Fibroblast of peridontal ligament (primary cell): Measurements from ENCODE around the gene TMPRSS15.
"Not testable (repeated sequence)": the region's sequence is repeated elsewhere in the genome, so short reads cannot be mapped to it uniquely, and the experiment has no call there.

Experiments
- DNase-seq: peaks from one replicate; pipeline ENCODE4 v3.0.0-alpha.2; 2010; ENCODE audit errors: extremely low read depth

The TMPRSS15 gene

GRCh38 chr21:18403735-18404450 lies at the start of gene TMPRSS15:
Gene TMPRSS15, minus strand, starts transcription at chr21:18403785. Its CDS starts 163 bp downstream, at chr21:18403622.
- no peak for DNase-seq

GRCh38 chr21:18451670-18452069 lies 48.1 kb upstream of the TMPRSS15 start:
- DNase-seq, result no peak

- DNase-seq, result no peak
Measured at GRCh38 chr21:18449605-18450550, 46.3 kb upstream of the TMPRSS15 start.

- DNase-seq, result no peak
Measured at GRCh38 chr21:18443701-18444100, 40.1 kb upstream of the TMPRSS15 start.

GRCh38 chr21:18443085-18443484 lies 39.5 kb upstream of the TMPRSS15 start:
- DNase-seq, result no peak

GRCh38 chr21:18430341-18430740 lies 26.8 kb upstream of the TMPRSS15 start:
- no peak for DNase-seq

GRCh38 chr21:18424276-18424675 lies 20.7 kb upstream of the TMPRSS15 start:
- DNase-seq, result no peak

- DNase-seq, result no peak
Measured at GRCh38 chr21:18417141-18417790, 13.7 kb upstream of the TMPRSS15 start.

- no peak for DNase-seq
Measured at GRCh38 chr21:18411565-18411964, 8.0 kb upstream of the TMPRSS15 start.

GRCh38 chr21:18409579-18409978 lies 6.0 kb upstream of the TMPRSS15 start:
- DNase-seq, result no peak

- DNase-seq, result no peak
Measured at GRCh38 chr21:18398843-18399242, 4.7 kb downstream of the TMPRSS15 start.

GRCh38 chr21:18387994-18388393 lies 15.6 kb downstream of the TMPRSS15 start:
- no peak for DNase-seq

- DNase-seq, result no peak
Measured at GRCh38 chr21:18384771-18385170, 18.8 kb downstream of the TMPRSS15 start.

GRCh38 chr21:18382934-18383619 lies 20.5 kb downstream of the TMPRSS15 start:
- DNase-seq, result not testable (repeated sequence)

GRCh38 chr21:18382141-18382540 lies 21.4 kb downstream of the TMPRSS15 start:
- DNase-seq, result no peak

- no peak for DNase-seq
Measured at GRCh38 chr21:18373606-18374005, 30.0 kb downstream of the TMPRSS15 start.

GRCh38 chr21:18370301-18370700 lies 33.3 kb downstream of the TMPRSS15 start:
- DNase-seq, result no peak

- no peak for DNase-seq
Measured at GRCh38 chr21:18369115-18369514, 34.5 kb downstream of the TMPRSS15 start.

- DNase-seq, result no peak
Measured at GRCh38 chr21:18368205-18368604, 35.4 kb downstream of the TMPRSS15 start.

- DNase-seq, result no peak
Measured at GRCh38 chr21:18356801-18357200, 46.8 kb downstream of the TMPRSS15 start.

- DNase-seq, result no peak
Measured at GRCh38 chr21:18354947-18355346, 48.6 kb downstream of the TMPRSS15 start.

- no peak for DNase-seq
Measured at GRCh38 chr21:18350216-18350615, 53.4 kb downstream of the TMPRSS15 start.
